Peyer's patch (tissue), 4 donors: ENCODE results near the gene HHIPL1.

ENCODE experiments used
- CTCF ChIP-seq, 6 experiments: fragments of 450-650 bp in 4 of 6; fragments of 200-600 bp in 2 of 6; sonication (generic) in 1 of 6; IDR thresholded peaks; one replicate each; pipeline ENCODE4 v1.5.1; 2017 to 2019; ENCODE audit warnings: antibody characterized with exemption in 6 of 6, mild to moderate bottlenecking in 3 of 6, moderate library complexity in 1 of 6
- POLR2A ChIP-seq, 2 donors: fragments of 450-650 bp; IDR thresholded peaks; one replicate each; pipeline ENCODE4 v1.5.1; 2017; ENCODE audit warnings: antibody characterized with exemption in 2 of 2, mild to moderate bottlenecking in 2 of 2, moderate library complexity in 2 of 2

DNA sequence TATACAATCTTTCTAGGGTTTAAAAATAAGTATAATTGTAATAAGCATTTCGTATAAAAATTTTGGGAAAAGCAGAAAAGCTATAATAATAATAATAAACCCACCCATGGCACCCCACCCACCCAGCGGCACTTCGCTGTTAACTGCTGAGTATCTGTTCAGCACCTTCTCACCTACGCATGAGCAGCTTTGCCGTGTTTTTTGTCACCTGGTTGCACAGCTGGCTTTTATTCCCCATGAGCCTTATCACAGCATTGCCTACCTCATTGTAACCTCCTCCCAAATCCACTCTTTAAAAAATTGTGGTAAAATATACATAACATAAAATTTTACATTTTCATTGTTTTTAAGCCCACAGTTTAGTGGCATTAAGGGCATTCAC lies 73.9 kb downstream of the HHIPL1 start:
- TF ChIP-seq CTCF (IDR thresholded peaks at IDR 0.05) = no peak
- TF ChIP-seq POLR2A (IDR thresholded peaks at IDR 0.05) = no peak
